AG09319 (cell line): Measurements from ENCODE around the gene CDH23.

Source experiments
- DNase-seq: peaks from one replicate; pipeline ENCODE4 v3.0.0-alpha.2; 2010; ENCODE audit warnings: low read depth; ENCODE audit errors: extremely low read depth
- TF ChIP-seq, protein P1 (sequence below): IDR thresholded peaks from 2 replicates; pipeline ENCODE4 v1.5.1; 2011; ENCODE audit warnings: low read depth, mild to moderate bottlenecking, inconsistent platforms, low read length, moderate library complexity

The CDH23 gene

DNA sequence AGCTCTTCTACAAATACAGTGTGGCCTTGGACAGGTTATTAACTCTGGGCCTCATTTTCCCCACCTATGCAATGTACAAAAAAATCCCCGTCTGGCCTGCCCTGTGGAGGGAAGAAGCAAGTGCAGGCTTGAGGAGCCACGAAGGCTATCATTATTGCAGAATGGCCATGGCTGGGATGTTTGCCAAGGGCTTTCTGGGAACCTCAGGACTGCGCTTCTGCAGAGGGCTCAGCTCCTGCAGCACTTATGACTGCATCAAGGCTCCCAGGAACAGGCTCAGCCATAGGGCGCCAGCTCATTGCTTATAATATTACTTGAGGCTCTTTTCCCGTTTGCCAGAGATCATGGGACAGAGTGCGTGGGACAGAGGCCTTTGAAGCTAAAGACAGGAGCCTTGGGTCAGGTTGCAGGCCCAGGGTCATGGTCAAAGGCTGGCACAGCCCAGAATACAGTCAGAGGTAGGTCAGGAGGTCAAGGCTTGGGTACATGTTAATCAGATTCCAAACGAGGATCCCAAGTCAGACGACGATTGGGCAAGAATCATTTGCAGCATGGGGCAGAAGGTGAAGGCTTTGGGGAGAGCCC is 343.4 kb downstream of the CDH23 start:
- DNase-seq: peak; percentile 56
- TF ChIP-seq, protein P1, sequence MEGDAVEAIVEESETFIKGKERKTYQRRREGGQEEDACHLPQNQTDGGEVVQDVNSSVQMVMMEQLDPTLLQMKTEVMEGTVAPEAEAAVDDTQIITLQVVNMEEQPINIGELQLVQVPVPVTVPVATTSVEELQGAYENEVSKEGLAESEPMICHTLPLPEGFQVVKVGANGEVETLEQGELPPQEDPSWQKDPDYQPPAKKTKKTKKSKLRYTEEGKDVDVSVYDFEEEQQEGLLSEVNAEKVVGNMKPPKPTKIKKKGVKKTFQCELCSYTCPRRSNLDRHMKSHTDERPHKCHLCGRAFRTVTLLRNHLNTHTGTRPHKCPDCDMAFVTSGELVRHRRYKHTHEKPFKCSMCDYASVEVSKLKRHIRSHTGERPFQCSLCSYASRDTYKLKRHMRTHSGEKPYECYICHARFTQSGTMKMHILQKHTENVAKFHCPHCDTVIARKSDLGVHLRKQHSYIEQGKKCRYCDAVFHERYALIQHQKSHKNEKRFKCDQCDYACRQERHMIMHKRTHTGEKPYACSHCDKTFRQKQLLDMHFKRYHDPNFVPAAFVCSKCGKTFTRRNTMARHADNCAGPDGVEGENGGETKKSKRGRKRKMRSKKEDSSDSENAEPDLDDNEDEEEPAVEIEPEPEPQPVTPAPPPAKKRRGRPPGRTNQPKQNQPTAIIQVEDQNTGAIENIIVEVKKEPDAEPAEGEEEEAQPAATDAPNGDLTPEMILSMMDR: peak; percentile 0; the same call in 1 of the 2 replicates

DNA sequence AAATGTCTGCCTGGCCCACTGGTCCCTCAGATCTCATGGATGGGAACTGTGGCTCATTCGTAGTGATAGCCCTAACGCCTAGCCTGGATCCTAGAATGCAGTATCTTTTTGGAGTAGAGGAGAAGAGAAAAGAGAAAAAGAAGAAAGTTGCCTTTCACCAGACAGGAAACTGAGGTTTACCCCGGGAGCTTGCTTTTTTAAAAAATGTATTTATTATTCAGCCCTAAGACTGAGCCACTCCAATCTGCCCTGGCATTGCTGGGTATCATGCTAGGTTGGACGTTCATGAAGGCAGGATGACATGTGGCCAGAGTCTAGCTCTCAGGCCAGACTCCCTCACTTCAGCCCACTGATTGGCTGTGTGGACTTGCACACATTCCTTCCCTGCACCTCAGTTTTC is 344.3 kb downstream of the CDH23 start:
- no peak for DNase-seq
- TF ChIP-seq, protein P1: no peak

DNA sequence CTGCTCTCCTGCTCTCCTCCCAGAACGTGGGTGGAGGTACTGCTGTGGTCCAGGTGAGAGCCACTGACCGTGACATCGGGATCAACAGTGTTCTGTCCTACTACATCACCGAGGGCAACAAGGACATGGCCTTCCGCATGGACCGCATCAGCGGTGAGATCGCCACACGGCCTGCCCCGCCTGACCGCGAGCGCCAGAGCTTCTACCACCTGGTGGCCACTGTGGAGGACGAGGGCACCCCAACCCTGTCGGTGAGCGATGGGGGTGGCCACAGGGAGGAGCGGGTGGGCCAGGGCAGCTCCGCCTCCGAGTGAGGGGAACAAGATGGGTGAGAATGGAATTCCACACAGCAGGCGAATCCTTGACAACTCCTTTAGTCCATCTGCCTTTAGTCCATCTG is 345.0 kb downstream of the CDH23 start:
- no peak for DNase-seq
- TF ChIP-seq, protein P1: no peak

DNA sequence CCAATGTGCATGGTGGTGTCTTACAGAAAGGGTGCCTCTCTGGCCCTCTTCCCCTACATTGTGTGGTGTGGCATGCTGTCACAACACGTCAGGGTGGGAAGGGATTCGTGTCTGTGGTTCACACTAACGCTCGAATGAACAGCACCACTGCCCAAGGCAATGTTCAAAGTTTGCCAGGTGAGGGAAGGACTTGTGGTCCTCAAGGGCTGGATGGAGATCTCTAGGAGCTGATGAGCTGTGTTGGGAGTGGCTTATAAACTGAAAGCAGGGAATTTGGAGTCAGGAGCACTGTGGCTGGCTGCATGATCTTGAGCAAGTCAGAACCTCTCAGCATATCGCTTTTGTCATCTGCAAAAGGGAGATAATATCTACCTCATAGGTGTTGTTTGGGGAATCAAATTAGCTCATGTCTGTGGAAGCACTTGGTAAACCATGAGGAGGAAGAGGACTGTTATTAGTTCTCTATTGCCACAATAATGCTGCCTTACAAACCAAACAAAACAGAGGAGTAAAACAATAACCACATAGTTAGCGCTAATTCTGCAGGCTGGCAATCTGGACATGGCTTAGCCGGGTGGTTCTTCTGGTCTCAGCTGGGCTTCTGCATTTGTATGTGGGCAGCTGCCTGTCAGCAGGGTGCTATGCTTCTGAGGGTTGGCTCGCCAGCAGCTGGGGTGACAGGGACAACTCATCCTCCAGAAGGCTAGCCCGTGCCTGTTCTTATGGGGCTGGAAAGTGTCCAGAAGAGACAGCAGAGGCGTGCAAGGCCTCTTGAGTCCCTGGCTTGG is 345.8 kb downstream of the CDH23 start:
- DNase-seq: no peak

DNA sequence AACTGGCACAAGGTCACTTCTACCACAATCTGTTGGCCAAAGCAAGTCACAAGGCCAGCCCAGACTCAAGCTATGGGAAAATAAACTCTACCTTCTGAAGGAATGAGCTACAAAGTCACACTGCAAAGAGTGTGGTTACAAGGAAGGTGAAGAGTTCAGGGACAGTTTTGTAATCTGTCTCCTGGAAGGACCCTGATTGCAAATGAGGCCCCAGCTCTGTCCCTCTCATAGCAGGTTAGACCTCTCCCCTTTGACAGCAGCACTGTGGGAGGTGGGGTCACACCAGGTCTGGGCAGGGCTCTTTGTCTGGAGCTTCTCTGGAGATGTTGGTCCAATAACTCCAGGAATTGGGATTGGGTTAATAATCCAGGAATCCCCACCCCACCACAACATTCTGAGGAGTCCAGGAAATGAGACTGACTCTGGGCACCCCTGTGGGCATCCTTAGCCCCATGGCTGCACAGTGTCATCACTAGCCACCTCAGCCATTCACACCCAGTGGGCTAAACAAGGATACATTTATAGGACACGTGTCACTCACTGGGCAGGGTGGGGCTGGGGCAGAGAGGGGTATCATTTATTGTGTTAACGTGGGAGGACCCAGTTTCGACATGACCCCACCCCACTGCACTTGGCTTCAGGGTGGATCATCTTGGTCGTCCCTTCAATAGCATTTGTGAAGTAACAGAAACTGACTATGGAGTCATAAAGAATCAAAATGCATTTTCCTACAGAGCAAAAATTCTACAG is 346.5 kb downstream of the CDH23 start:
- TF ChIP-seq, protein P1: no peak
- DNase-seq: no peak

More for the DNA sequence above, 345.8 kb downstream of the CDH23 start:
- TF ChIP-seq, protein P1: no peak

DNA sequence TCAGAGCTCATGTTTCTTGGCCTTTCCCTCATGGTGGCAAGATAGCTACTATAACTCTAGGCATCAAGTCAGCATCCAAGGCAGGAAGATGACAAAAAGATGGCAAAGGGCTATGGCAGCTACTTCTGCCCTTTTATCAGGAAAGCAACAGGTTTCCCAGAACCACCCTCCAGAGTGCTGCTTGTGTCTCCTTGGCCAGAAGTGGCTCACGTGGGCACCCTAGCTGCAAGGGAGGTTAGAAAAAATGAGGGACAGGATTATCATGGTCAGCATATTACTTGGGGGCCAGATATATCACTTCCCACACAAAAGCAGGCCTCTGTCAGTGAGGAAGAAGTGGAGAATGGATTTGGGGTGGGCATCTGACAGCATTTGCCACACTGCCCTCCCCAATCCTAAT is 347.1 kb downstream of the CDH23 start:
- TF ChIP-seq, protein P1: no peak
- DNase-seq: no peak
